Left renal cortex interstitium (tissue), 4 donors: Measurements from ENCODE around the gene EIF3L. TPM values are rescaled to one million over a fixed set of nuclear protein-coding genes. Genes with fewer than 3 reads are reported as not detected.

Experiments
- DNase-seq, 4 donors: peaks; one replicate each; pipeline ENCODE4 v3.0.0-alpha.2; 2013; ENCODE audit warnings: low read depth in 4 of 4, low spot score in 2 of 4, missing footprints in 1 of 4
- polyA plus RNA-seq, 4 donors: library from polyadenylated mRNA; unstranded; fragments of 120-200 nt; gene quantifications; one replicate each; pipeline ENCODE4 v1.2.1, GENCODE V29; 2013; ENCODE audit not compliant: insufficient read length in 4 of 4

Gene EIF3L
- polyA plus RNA-seq, 4 donors = 872 to 1,137 (median 1,004) TPM

DNA sequence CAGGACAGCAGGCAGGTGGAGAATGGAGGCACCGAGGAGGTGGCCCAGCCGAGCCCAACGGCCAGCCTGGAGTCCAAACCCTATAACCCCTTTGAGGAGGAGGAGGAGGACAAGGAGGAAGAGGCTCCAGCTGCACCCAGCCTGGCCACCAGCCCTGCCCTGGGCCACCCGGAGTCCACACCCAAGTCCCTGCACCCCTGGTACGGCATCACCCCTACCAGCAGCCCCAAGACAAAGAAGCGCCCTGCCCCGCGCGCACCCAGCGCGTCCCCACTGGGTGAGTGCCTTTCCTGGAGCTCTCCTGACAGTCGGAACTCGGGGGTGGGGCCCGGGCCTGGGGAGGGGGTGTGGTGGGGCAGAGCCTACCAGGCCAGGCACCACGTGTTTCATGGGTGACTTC is 76.5 kb downstream of the EIF3L start:
- no peak for DNase-seq

DNA sequence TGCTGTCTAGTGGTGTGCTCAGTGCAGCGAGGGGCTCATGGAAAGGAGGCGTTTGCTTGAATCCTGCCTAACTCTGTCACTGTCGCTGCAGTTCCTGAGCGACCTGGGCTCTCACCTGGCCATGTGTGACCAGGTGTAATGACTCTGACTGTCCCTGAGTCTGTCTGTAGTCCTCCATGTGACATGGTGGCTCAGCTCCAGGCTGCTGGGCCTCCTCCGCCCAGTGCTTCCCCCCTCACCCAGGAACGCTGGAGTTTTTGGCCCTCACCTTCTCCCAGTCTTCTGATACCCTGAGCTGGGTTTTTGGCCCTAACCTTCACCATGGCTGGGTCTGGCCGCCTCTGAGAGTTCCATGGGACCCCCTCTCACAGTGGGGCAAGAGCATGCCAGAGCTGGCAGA is 77.1 kb downstream of the EIF3L start:
- no peak for DNase-seq

DNA sequence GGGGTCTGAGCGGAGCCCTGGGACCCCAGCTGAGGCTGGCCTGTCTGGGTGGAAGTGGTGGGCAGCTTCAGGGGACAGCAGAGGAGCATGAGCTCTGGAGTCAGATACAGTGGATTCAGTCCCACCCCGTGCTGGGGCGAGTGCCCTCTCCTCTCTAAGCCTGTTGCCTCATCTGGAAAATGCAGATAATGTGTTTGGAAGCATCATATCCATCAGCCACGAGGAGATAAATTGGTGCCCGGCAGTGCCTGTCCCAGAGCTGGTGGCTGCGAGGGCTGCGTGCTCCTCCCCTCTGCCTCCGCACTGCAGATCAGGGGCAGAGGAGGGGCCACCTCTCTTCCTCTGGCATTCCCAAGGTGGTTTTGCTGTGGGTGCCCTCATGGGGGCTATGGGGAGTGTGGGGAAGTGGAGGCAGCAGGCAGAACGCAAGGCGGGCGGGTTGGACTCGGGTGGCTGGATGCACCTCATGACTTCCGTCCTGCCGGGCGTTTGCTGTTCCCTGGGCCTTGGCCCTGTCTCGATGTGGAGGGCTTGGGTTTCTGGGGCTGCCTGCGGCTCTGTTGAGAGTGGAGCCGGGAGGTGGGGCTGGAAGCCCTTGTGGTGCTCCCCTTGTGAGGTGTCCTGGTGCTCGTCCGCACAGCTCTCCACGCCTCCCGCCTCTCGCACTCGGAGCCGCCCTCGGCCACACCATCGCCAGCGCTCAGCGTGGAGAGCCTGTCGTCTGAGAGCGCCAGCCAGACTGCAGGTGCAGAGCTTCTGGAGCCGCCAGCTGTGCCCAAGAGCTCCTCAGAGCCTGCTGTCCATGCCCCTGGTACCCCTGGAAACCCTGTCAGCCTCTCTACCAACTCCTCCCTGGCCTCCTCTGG is 77.8 kb downstream of the EIF3L start:
- DNase-seq = no peak

DNA sequence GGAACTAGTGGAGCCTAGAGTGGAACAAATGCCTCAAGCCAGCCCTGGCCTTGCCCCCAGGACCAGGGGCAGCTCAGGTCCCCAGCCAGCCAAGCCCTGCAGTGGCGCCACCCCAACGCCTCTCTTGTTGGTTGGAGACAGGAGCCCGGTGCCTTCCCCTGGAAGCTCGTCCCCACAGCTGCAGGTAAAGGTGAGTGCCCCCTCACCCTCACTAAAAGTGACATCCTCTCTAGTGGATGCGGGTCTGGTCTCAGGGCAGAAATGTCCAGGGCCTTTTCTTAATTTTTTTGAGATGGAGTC is 78.4 kb downstream of the EIF3L start:
- DNase-seq = no peak

DNA sequence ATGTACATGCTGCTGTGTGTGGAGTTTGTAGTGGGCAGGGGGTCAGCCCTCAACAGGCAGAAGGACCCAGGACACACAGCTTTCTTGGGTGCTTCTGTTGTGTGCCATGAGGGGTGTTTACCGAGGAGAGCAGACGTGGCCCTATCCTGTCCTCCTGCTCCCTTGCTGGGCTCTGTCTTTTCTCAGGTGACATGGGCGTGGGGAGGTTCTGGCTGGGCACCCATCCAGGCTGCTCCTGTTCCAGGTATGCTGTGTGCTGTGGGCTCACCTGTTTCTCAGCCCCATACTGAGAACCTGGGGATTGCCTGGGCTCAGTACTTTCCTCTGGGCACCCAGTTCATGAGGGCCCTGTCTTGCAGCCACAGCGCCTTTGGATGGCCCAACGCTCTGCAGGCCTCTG is 80.2 kb downstream of the EIF3L start:
- no peak for DNase-seq

DNA sequence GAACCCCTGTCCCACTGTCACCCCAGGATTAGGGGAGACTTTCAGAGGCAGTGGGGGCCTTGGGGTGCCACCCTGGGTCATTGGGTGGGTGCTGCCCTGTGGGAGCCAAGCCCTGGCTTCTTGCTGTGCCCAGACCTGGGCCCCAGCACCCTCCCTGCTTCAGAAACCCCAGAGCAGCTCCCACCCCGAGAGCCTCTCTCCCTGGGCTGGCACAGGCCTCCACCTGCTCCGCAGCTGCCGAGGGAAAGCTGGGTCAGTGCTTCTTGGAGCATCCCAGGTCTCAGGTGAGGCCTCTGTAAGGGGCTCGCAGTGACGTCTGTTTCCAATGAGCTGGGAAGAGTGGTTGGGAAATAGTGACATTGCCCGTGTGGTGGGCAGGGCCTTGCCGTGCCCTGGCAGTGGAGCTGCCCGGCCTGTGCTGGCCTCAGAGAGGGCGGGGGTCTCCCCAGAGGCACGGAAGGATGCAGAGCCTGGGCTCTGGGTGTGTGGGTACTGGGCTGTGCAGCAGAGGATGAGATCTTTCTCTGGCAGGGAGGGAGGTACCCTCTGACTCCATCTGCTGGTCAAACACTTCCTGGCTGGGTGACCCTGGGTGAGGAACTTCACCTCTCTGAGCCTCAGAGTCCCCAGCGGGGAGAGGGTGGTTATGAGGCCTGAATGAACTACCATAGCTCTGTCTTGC is 81.2 kb downstream of the EIF3L start:
- DNase-seq = no peak

DNA sequence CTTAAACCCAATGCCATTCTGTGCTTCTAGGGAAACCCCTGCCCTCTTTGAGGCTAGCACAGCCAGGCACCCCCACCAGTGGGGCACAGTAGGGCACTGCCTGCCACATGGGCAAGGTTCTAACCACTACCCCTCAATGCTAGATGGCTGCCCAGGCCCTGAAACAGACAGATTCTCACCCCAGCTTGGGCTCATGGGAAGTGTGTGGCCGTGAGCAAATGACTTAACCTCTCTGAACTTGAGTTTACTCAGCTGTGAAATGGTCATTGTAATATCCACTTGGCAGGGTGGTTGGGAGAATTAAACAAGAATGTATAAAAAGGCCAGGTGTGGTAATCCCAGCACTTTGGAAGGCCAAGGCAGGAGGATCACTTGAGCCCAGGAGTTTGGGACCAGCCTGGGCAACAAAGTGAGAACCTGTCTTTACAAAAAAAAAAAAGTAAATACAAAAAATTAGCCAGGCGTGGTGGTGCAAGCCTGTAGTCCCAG is 81.8 kb downstream of the EIF3L start:
- no peak for DNase-seq

DNA sequence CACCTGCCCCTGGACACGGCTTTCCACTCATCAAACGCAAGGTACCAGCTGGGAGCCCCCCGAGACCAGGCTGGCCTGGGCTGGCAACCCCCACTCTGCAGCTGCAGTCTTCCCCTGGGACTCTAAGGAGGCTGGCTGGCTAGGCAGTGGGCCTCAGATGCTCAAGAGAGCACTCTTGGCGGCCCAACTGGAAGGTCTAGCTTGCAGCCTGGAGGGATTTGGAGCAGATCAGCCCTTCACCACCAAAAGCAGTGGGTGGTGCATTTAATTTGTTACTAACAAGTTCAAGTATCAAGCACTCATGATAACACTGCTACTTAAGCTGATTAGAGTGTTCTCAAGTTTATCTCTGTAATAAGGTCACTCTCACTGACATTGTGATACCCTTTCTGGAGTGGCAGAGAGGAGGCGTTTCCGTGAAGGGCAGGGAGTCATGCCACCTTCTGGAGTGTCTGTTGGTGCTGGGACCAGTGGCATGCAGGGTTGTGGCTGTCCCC is 82.7 kb downstream of the EIF3L start:
- DNase-seq = no peak

DNA sequence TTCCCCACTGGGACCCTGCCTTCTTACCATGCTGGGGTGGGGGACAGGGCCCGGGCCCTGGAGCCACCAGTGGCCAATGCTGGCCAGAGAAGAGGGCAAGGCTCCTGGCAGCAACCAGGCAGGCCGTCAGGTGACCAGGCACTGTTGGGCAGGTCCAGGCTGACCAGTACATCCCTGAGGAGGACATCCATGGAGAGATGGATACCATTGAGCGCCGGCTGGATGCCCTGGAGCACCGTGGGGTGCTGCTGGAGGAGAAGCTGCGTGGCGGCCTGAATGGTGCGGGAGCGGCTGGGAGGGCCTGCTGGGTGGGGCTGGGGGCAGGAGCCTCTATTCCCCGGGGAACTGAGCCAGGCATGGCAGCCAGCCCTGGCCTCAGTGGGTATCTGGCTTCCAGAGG is 83.2 kb downstream of the EIF3L start:
- DNase-seq = no peak

DNA sequence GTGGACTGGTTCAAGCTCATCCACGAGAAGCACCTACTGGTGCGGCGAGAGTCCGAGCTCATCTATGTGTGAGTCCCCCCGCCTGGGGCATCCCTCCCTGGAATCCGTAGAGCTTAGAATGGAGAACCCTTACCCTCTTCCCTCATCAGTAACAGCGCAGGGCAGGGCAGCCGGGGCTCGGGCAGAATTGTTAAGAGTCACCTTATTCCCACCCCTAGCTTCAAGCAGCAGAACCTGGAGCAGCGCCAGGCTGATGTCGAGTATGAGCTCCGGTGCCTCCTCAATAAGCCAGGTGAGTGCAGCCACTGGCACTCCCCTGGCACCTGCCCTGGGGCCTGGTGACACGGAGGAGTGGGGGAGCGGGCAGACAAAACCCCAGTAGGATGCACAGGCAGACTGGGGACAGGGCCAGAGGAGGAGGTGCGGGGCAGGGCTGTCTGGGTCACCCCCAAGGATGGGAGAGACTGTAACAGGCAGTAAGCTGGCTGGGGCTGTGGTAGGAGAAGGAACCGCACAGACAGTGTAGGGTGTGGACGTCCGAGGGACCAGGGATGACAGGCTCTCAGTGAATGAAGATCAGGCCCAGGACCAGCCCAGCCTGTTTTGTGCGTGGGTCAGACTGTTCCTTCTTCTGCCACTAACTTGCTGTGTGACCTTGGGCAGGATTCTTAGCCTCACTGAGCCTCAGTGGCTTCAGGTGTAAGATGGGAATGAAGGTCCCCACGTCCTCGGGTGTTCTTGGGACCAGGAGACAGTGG is 83.8 kb downstream of the EIF3L start:
- no peak for DNase-seq

DNA sequence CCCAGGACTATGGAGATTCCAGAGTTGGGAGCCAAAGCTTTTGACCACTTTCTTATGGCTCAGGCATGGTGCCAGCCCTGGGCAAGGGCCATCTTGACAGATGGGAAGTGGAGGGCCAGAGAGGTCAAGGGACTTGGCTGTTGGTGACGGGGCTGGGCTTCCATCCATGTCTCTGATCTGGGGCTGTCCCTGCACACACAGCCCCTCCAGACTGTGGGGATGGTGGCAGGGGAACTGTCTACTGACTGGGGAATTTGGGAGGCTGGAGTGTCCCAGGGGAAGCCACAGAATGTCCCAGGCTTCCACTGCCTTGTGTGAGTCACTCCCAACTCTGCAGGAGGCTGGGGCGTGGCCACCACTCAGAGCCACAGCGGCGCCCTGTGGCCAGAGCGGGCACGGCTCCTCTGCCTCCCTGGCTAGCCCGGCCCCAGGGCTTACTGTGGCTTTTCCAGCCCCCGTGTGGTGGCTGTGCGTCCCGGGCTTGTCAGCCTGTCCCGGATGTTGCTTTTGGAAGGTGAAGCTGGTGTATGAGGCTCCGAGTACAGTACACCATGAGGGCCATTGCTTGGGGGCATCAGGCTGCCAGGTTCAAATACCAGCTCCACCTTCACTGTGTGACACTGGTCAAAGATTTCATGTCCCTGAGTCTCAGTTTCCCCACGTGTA is 84.6 kb downstream of the EIF3L start:
- peak in 2 of 4 donors; percentile 60 to 76 for DNase-seq

Other genes with a start within 250 kb of the EIF3L start
- gene GGA1, start 240.6 kb upstream of the EIF3L start, polyA plus RNA-seq = 10 to 100 TPM; 38.4 to 79.0 (median 61.9) TPM
- 10 to 100 TPM; 19.8 to 24.8 (median 22.3) TPM for gene SH3BP1, start 209.8 kb upstream of the EIF3L start, polyA plus RNA-seq
- gene PDXP, start 190.7 kb upstream of the EIF3L start, polyA plus RNA-seq = 10 to 100 TPM; 16.7 to 22.7 (median 18.4) TPM
- 100 to 1,000 TPM; 370 to 614 (median 396) TPM for gene LGALS1, start 173.8 kb upstream of the EIF3L start, polyA plus RNA-seq
- 10 to 100 TPM; 17.2 to 27.0 (median 23.9) TPM for gene NOL12, start 163.1 kb upstream of the EIF3L start, polyA plus RNA-seq
- gene TRIOBP, start 152.4 kb upstream of the EIF3L start, polyA plus RNA-seq = 10 to 100 TPM; 63.9 to 92.2 (median 79.9) TPM
- gene GCAT, start 41.5 kb upstream of the EIF3L start, polyA plus RNA-seq = 10 to 100 TPM; 11.5 to 18.1 (median 15.5) TPM
- gene GALR3, start 26.0 kb upstream of the EIF3L start, polyA plus RNA-seq = under 1 TPM in 1 of 4 donors, not detected in 3; 0.14 TPM
- 10 to 100 TPM; 21.4 to 33.0 (median 29.8) TPM for gene ANKRD54, start 5.1 kb upstream of the EIF3L start, polyA plus RNA-seq
- 10 to 100 TPM; 28.3 to 32.4 (median 30.1) TPM for gene MICALL1, start 56.9 kb downstream of the EIF3L start, polyA plus RNA-seq
- gene C22orf23, start 104.2 kb downstream of the EIF3L start, polyA plus RNA-seq = 1 to 10 TPM; 4.2 to 5.8 (median 5.1) TPM
- 10 to 100 TPM; 69.0 to 86.8 (median 73.5) TPM for gene POLR2F, start 104.3 kb downstream of the EIF3L start, polyA plus RNA-seq
- 1 to 10 TPM; 1.0 to 2.1 (median 1.2) TPM for gene SOX10, start 135.1 kb downstream of the EIF3L start, polyA plus RNA-seq
- 10 to 100 TPM; 25.5 to 46.4 (median 39.2) TPM for gene PICK1, start 208.0 kb downstream of the EIF3L start, polyA plus RNA-seq
- gene SLC16A8, start 234.8 kb downstream of the EIF3L start, polyA plus RNA-seq = 1 to 10 TPM in 3 of 4 donors, under 1 TPM in 1; 0.76 to 3.3 (median 1.8) TPM